Epithelial cell of esophagus (primary cell): ENCODE measurements around the gene LGALS4.
"Not testable (repeated sequence)": the region's sequence is repeated elsewhere in the genome, so short reads cannot be mapped to it uniquely, and the experiment has no call there.

Experiments
- DNase-seq: peaks from one replicate; pipeline ENCODE4 v3.0.0; 2010; ENCODE audit warnings: low read depth
- H3K4me3 ChIP-seq: 2 replicates; pipeline ENCODE4 v1.5.1; 2011; ENCODE audit warnings: mild to moderate bottlenecking, low read length, control low read depth
- TF ChIP-seq, protein P1 (sequence below): IDR thresholded peaks from 2 replicates; pipeline ENCODE4 v1.5.1; 2011; ENCODE audit warnings: low read depth, mild to moderate bottlenecking, low read length, control low read depth, inconsistent platforms; ENCODE audit not compliant: insufficient read depth; ENCODE audit errors: missing control alignments

Gene LGALS4

GRCh38 chr19:38788478-38789243 lies 24.1 kb downstream of the LGALS4 start, which contains the start of gene LGALS7B:
LGALS7B (plus strand) TSS chr19:38789200; CDS start chr19:38789227, 27 bp downstream.
- H3K4me3 ChIP-seq: peak within 1 kb of the TSS; percentile 32

DNA sequence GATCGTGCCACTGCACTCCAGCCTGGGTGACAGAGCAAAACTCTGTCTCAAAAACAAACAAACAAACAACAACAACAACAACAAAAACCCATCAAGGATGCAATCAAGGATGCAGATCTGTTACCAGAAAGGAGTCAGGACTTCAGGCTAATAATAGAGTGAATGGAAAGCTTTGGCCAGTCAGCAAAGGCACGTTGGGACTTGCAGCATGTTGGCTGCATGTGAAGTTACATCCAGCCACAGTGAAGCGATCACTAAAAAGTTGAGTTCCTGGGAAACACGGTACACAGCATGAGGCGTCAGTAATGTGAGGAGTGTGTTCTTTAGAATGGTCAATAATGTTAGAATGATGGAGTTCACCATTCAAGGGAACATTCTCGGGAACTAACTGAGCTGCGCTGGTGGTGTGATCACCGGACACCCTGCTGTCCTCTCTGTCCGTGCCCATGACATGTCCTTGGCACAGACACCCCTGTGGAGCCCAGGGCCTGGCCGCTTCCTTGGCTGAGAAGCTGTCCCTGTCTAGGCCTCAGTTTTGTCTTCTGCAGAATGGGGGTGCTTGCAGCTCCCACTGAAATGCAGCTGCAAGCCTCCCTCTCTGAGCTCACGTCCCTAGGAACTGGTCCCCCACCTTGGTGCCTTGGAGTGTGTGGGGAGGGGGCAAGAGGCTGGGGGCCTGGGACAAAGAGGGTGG lies 26.0 kb downstream of the LGALS4 start:
- peak; percentile 91 for DNase-seq
- TF ChIP-seq, protein P1, sequence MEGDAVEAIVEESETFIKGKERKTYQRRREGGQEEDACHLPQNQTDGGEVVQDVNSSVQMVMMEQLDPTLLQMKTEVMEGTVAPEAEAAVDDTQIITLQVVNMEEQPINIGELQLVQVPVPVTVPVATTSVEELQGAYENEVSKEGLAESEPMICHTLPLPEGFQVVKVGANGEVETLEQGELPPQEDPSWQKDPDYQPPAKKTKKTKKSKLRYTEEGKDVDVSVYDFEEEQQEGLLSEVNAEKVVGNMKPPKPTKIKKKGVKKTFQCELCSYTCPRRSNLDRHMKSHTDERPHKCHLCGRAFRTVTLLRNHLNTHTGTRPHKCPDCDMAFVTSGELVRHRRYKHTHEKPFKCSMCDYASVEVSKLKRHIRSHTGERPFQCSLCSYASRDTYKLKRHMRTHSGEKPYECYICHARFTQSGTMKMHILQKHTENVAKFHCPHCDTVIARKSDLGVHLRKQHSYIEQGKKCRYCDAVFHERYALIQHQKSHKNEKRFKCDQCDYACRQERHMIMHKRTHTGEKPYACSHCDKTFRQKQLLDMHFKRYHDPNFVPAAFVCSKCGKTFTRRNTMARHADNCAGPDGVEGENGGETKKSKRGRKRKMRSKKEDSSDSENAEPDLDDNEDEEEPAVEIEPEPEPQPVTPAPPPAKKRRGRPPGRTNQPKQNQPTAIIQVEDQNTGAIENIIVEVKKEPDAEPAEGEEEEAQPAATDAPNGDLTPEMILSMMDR: no peak

More at GRCh38 chr19:38788478-38789243, 24.1 kb downstream of the LGALS4 start, which contains the start of gene LGALS7B:
- TF ChIP-seq, protein P1: no peak
- DNase-seq: peak; percentile 28

GRCh38 chr19:38786061-38786460 lies 26.7 kb downstream of the LGALS4 start:
- DNase-seq, H3K4me3 ChIP-seq: not testable (repeated sequence)

More for the DNA sequence above, 26.0 kb downstream of the LGALS4 start:
- no peak overlapping the region for H3K4me3 ChIP-seq

DNA sequence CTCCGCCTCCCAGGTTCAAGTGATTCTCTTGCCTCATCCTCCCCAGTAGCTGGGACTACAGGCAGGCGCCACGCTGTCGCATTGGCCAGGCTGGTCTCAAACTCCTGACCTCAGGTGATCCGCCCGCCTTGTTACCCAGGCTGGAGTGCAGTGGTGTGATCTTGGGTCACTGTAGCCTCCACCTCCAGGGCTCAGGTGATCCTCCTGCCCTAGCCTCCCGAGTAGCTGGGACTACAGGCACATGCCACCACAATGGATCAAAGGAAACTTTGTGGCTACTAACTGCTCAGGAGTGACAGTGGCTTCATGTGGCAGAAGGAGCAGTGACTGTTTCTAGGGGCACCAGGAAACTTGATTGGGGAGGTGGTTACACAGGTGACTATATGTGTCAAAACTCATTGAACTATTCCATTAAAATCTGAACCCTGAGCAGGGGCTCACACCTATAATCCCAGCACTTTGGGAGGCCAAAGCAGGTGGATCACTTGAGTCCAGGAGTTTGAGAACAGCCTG lies 27.5 kb downstream of the LGALS4 start:
- DNase-seq: no peak
- H3K4me3 ChIP-seq: no peak overlapping the region
- TF ChIP-seq, protein P1: no peak

DNA sequence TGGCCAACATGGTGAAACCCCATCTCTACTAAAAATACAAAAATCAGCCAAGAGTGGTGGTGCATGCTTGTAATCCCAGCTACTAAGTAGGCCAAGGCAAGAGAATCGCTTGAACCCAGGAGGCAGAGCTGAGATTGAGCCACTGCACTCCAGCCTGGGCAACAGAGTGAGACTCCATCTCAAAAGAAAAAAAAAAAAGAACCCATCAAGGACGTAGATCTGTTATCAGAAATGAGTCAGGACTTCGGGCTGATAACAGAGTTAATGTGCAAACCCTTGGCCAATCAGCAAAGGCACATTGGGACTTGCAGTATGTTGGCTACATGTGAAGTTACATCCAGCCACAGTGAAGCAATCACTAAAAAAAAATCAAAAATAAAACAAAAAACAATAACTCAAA lies 28.5 kb downstream of the LGALS4 start:
- no peak for DNase-seq
- TF ChIP-seq, protein P1: no peak
- H3K4me3 ChIP-seq: no peak overlapping the region

DNA sequence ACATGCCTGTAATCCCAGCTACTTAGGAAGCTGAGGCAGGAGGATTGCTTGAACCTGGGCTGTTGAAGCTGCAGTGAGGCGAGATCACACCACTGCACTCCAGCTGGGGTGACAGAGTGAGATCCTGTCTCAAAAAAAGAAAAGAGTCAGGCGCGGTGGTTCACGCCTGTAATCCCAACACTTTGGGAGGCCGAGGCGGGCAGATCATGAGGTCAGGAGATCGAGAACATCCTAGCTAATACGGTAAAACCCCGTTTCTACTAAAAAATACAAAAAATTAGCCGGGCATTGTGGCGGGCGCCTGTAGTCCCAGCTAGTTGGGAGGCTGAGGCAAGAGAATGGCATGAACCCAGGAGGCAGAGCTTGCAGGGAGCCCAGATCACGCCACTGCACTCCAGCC lies 30.5 kb downstream of the LGALS4 start:
- not testable (repeated sequence) for H3K4me3 ChIP-seq, DNase-seq

DNA sequence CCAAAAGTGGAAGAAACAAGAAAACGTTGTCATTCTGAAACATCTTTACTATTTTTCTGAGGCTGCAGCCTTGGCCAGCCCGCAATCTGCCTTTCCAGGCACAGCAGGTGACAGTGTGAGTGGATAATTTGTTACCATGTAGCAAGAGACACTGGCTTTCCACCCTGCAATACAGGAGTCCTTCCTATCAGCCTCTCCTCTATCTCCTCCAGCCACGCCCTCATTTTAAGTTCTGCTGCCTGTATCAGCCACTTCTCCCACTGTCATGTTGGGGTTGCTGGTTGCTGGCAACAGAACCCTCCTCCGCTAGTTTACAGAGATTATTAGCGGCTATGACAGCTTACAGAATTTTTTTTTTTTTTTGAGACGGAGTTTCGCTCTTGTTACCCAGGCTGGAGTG lies 31.7 kb downstream of the LGALS4 start:
- H3K4me3 ChIP-seq: no peak overlapping the region
- TF ChIP-seq, protein P1: no peak
- DNase-seq: no peak

GRCh38 chr19:38780443-38780842 lies 32.3 kb downstream of the LGALS4 start:
- no peak for DNase-seq
- TF ChIP-seq, protein P1: no peak
- H3K4me3 ChIP-seq: no peak overlapping the region
